HAP-1 (cell line): ENCODE measurements around the gene TBX19.
A peak's percentile ranks its signal among the peaks of the same experiment; 100 is the strongest.

ENCODE experiments used
- DNase-seq, 2 experiments: peaks; one replicate each; pipeline ENCODE4 v3.0.0-alpha.2; 2016 to 2020; ENCODE audit warnings: low spot score in 2 of 2
- H3K27me3 ChIP-seq: fragments of 250-450 bp; sonication (Bioruptor Pico); 2 replicates; pipeline ENCODE4 v1.5.1; 2020; ENCODE audit warnings: low read depth, mild to moderate bottlenecking, moderate library complexity
- H3K36me3 ChIP-seq: fragments of 250-450 bp; sonication (Bioruptor Pico); replicated peaks from 2 replicates; pipeline ENCODE4 v1.5.1; 2020; ENCODE audit warnings: mild to moderate bottlenecking
- H3K4me1 ChIP-seq: fragments of 250-450 bp; sonication (Bioruptor Pico); 2 replicates; pipeline ENCODE4 v1.5.1; 2020; ENCODE audit warnings: mild to moderate bottlenecking
- H3K4me3 ChIP-seq: fragments of 250-450 bp; sonication (Bioruptor Pico); 2 replicates; pipeline ENCODE4 v1.5.1; 2020; ENCODE audit warnings: mild to moderate bottlenecking, moderate library complexity
- H3K9me3 ChIP-seq: fragments of 250-450 bp; sonication (Bioruptor Pico); 2 replicates; pipeline ENCODE4 v1.5.1; 2020; ENCODE audit warnings: mild to moderate bottlenecking, moderate library complexity
- in situ Hi-C: fragments of 300-500 bp; cut with MboI; formaldehyde crosslinking; loops from 3 replicates; pipeline ENCODE4 v1.14.3; 2020; ENCODE audit warnings: low sequenced_read_pairs, inconsistent platforms, mixed read lengths

TBX19 gene

GRCh38 chr1:168280296-168280927 is at the start of gene TBX19:
TSS of gene TBX19 (plus strand) at chr1:168280877. CDS start at chr1:168281091, 214 bp downstream.
- no peak for DNase-seq
- no peaks in the 10 kb centered on the region for H3K9me3 ChIP-seq
- in situ Hi-C loops = no loop called here
- no peaks in the 10 kb centered on the region for H3K4me1 ChIP-seq
- no peaks in the 10 kb centered on the region for H3K36me3 ChIP-seq
- no peaks in the 10 kb centered on the region for H3K27me3 ChIP-seq
- H3K4me3 ChIP-seq = no peak within 1 kb of the TSS

- no peaks in the 10 kb centered on the region for H3K9me3 ChIP-seq
- peaks cover 40% of the 10 kb centered on the region for H3K36me3 ChIP-seq
- in situ Hi-C loops = no loop called here
- no peak overlapping the region for H3K4me3 ChIP-seq
- DNase-seq = peak; percentile 46 to 60
- H3K27me3 ChIP-seq = no peaks in the 10 kb centered on the region
- no peaks in the 10 kb centered on the region for H3K4me1 ChIP-seq
Measured at GRCh38 chr1:168234846-168235547, 45.7 kb upstream of the TBX19 start.

- in situ Hi-C loops = no loop called here
- H3K36me3 ChIP-seq = peaks cover 44% of the 10 kb centered on the region
- H3K9me3 ChIP-seq = no peaks in the 10 kb centered on the region
- no peak overlapping the region for H3K4me3 ChIP-seq
- DNase-seq = no peak
- H3K27me3 ChIP-seq = no peaks in the 10 kb centered on the region
- no peaks in the 10 kb centered on the region for H3K4me1 ChIP-seq
Measured at GRCh38 chr1:168235548-168235885, 45.2 kb upstream of the TBX19 start.

- no peaks in the 10 kb centered on the region for H3K4me1 ChIP-seq
- in situ Hi-C loops = no loop called here
- no peak overlapping the region for H3K4me3 ChIP-seq
- H3K9me3 ChIP-seq = no peaks in the 10 kb centered on the region
- H3K27me3 ChIP-seq = no peaks in the 10 kb centered on the region
- H3K36me3 ChIP-seq = peaks cover 47% of the 10 kb centered on the region
- DNase-seq = no peak
Measured at GRCh38 chr1:168235937-168236336, 44.7 kb upstream of the TBX19 start.

- peaks cover 54% of the 10 kb centered on the region for H3K36me3 ChIP-seq
- no peaks in the 10 kb centered on the region for H3K4me1 ChIP-seq
- no peak for DNase-seq
- H3K4me3 ChIP-seq = no peak overlapping the region
- no peaks in the 10 kb centered on the region for H3K27me3 ChIP-seq
- H3K9me3 ChIP-seq = no peaks in the 10 kb centered on the region
- in situ Hi-C loops = no loop called here
Measured at GRCh38 chr1:168236836-168237611, 43.7 kb upstream of the TBX19 start.

- no peak for DNase-seq
- no peaks in the 10 kb centered on the region for H3K9me3 ChIP-seq
- no peaks in the 10 kb centered on the region for H3K27me3 ChIP-seq
- H3K4me3 ChIP-seq = no peak overlapping the region
- no peaks in the 10 kb centered on the region for H3K4me1 ChIP-seq
- peaks cover 62% of the 10 kb centered on the region for H3K36me3 ChIP-seq
- in situ Hi-C loops = no loop called here
Measured at GRCh38 chr1:168243198-168243597, 37.5 kb upstream of the TBX19 start.

- Histone ChIP-seq H3K27me3 (no peaks in the 10 kb centered on the region), H3K4me3 (no peak overlapping the region), H3K4me1 (no peaks in the 10 kb centered on the region), H3K36me3 (peaks cover 64% of the 10 kb centered on the region), H3K9me3 (no peaks in the 10 kb centered on the region)
- in situ Hi-C loops = no loop called here
- no peak for DNase-seq
Measured at GRCh38 chr1:168243636-168244212, 37.0 kb upstream of the TBX19 start.

- H3K9me3 ChIP-seq = no peaks in the 10 kb centered on the region
- no peaks in the 10 kb centered on the region for H3K4me1 ChIP-seq
- in situ Hi-C loops = no loop called here
- no peak overlapping the region for H3K4me3 ChIP-seq
- no peaks in the 10 kb centered on the region for H3K27me3 ChIP-seq
- no peak for DNase-seq
- peaks cover 61% of the 10 kb centered on the region for H3K36me3 ChIP-seq
Measured at GRCh38 chr1:168245042-168245441, 35.6 kb upstream of the TBX19 start.

- no peaks in the 10 kb centered on the region for H3K27me3 ChIP-seq
- in situ Hi-C loops = no loop called here
- H3K4me1 ChIP-seq = no peaks in the 10 kb centered on the region
- no peak for DNase-seq
- peaks cover 54% of the 10 kb centered on the region for H3K36me3 ChIP-seq
- H3K9me3 ChIP-seq = no peaks in the 10 kb centered on the region
- H3K4me3 ChIP-seq = no peak overlapping the region
Measured at GRCh38 chr1:168246506-168246905, 34.2 kb upstream of the TBX19 start.

GRCh38 chr1:168252204-168252733 is 28.4 kb upstream of the TBX19 start:
- Histone ChIP-seq H3K9me3 (peaks cover 5% of the 10 kb centered on the region; the same call in 1 of the 2 replicates), H3K27me3 (no peaks in the 10 kb centered on the region), H3K4me1 (no peaks in the 10 kb centered on the region), H3K4me3 (no peak overlapping the region), H3K36me3 (peaks cover 18% of the 10 kb centered on the region)
- no peak for DNase-seq
- in situ Hi-C loops = no loop called here

- no peak for DNase-seq
- H3K36me3 ChIP-seq = peaks cover 4% of the 10 kb centered on the region; the same call in 1 of the 2 replicates
- in situ Hi-C loops = no loop called here
- no peaks in the 10 kb centered on the region for H3K27me3 ChIP-seq
- H3K9me3 ChIP-seq = peaks cover 5% of the 10 kb centered on the region; the same call in 1 of the 2 replicates
- H3K4me1 ChIP-seq = peaks cover 8% of the 10 kb centered on the region
- no peak overlapping the region for H3K4me3 ChIP-seq
Measured at GRCh38 chr1:168256164-168256563, 24.5 kb upstream of the TBX19 start.

- H3K4me1 ChIP-seq = peaks cover 8% of the 10 kb centered on the region
- in situ Hi-C loops = no loop called here
- H3K4me3 ChIP-seq = no peak overlapping the region
- no peaks in the 10 kb centered on the region for H3K27me3 ChIP-seq
- no peak for DNase-seq
- H3K9me3 ChIP-seq = peaks cover 5% of the 10 kb centered on the region; the same call in 1 of the 2 replicates
- no peaks in the 10 kb centered on the region; the same call in 1 of the 2 replicates for H3K36me3 ChIP-seq
Measured at GRCh38 chr1:168257397-168257796, 23.3 kb upstream of the TBX19 start.

- Histone ChIP-seq H3K9me3 (peaks cover 5% of the 10 kb centered on the region), H3K36me3 (no peaks in the 10 kb centered on the region; the same call in 1 of the 2 replicates), H3K4me1 (peaks cover 8% of the 10 kb centered on the region), H3K27me3 (no peaks in the 10 kb centered on the region), H3K4me3 (no peak overlapping the region)
- in situ Hi-C loops = no loop called here
- DNase-seq = peak in 1 of 2 experiments; percentile 24
Measured at GRCh38 chr1:168259567-168259966, 21.1 kb upstream of the TBX19 start.
